K562 (cell line): ENCODE results near the gene DNAH17. TPM values are rescaled to one million over a fixed set of nuclear protein-coding genes. Genes with fewer than 3 reads are reported as not detected.

Experiments
- ATAC-seq: fragments of 200-7000 bp; cut with Tn5 transposase; 3 replicates; pipeline ENCODE4 v1.9.1; 2020; ENCODE audit warnings: moderate library complexity
- BruUV-seq: library from RNA; stranded (reverse); fragments of 400-500 nt; replicated peaks from 2 replicates; lab custom pipeline; 2021; lab: Mats Ljungman, UMichigan
- CTCF ChIA-PET: fragments of 300-600 bp; formaldehyde crosslinking; extraction: SDS; loops from one replicate; lab custom pipeline; 2021; ENCODE audit warnings: low intra/inter-chr PET ratio; lab: Yijun Ruan, JAX
- POLR2A ChIA-PET: fragments of 300-600, 350-650 bp; sonication (Branson Sonifier 250); formaldehyde crosslinking; extraction: SDS; loops from one replicate; lab custom pipeline; 2021; ENCODE audit warnings: antibody characterized with exemption, inconsistent platforms; lab: Yijun Ruan, JAX
- DNase-seq, 4 experiments: peaks; one replicate each; pipeline versions ENCODE4 v3.0.0 to v3.0.0-alpha.2; 2011 to 2018; ENCODE audit warnings: low spot score in 3 of 4, mixed read lengths in 3 of 4; ENCODE audit errors: extremely low read depth in 1 of 4
- FAIRE-seq: peaks from 2 replicates; lab custom pipeline; 2011; peaks lifted over from hg19 to GRCh38; lab: Jason Lieb, UNC
- H2AFZ ChIP-seq: 2 replicates; pipeline ENCODE4 v1.6.0; 2011; ENCODE audit warnings: low read depth, low read length, control low read depth, inconsistent platforms
- H3K27ac ChIP-seq: fragments of 200-600 bp; 3 replicates; pipeline ENCODE4 v1.8.0; 2011; ENCODE audit warnings: low read depth, mild to moderate bottlenecking, control low read depth, inconsistent platforms, low read length, moderate library complexity, mixed read lengths; ENCODE audit errors: extremely low read depth
- H3K27me3 ChIP-seq, 2 experiments: fragments of 300-600 bp in 1 of 2; 2 replicates in 1 of 2; 3 replicates in 1 of 2; pipeline versions ENCODE4 v1.6.0 to v1.8.0; 2011; ENCODE audit warnings: inconsistent platforms in 2 of 2, low read length in 2 of 2, mild to moderate bottlenecking in 1 of 2, mixed read lengths in 1 of 2, moderate library complexity in 1 of 2; ENCODE audit not compliant: control insufficient read depth in 2 of 2, insufficient read depth in 2 of 2
- H3K36me3 ChIP-seq: fragments of 300-600 bp; 3 replicates; pipeline ENCODE4 v1.8.0; 2011; ENCODE audit warnings: mild to moderate bottlenecking, low read length, inconsistent platforms; ENCODE audit not compliant: control insufficient read depth, insufficient read depth
- H3K4me1 ChIP-seq, 2 experiments: fragments of 200-600 bp in 1 of 2; replicated peaks in 1 of 2; 2 replicates in 1 of 2; 3 replicates in 1 of 2; pipeline versions ENCODE4 v1.5.1 to v1.8.0; 2011; ENCODE audit warnings: inconsistent platforms in 2 of 2, low read length in 2 of 2, mild to moderate bottlenecking in 1 of 2, mixed read lengths in 1 of 2, moderate library complexity in 1 of 2; ENCODE audit not compliant: control insufficient read depth in 2 of 2, insufficient read depth in 2 of 2
- H3K4me2 ChIP-seq: 2 replicates; pipeline ENCODE4 v1.6.1; 2011; ENCODE audit warnings: low read length, control low read depth, inconsistent platforms, mixed read lengths; ENCODE audit not compliant: insufficient read depth
- H3K4me3 ChIP-seq: fragments of 200-600 bp; sonication (generic), shearing (Covaris generic); 2 replicates; pipeline ENCODE4 v1.5.1; 2016; ENCODE audit warnings: control low read depth, inconsistent platforms
- H3K79me2 ChIP-seq: fragments of 200-600 bp; 3 replicates; pipeline ENCODE4 v1.8.0; 2011; ENCODE audit warnings: low read length, inconsistent platforms; ENCODE audit not compliant: control insufficient read depth, insufficient read depth
- H3K9ac ChIP-seq, 2 experiments: 2 replicates each; pipeline versions ENCODE4 v1.6.0 to v1.6.1; 2011; ENCODE audit warnings: low read depth in 2 of 2, low read length in 2 of 2, control low read depth in 1 of 2, inconsistent platforms in 1 of 2, mild to moderate bottlenecking in 1 of 2, mixed read lengths in 1 of 2; ENCODE audit not compliant: insufficient read depth in 1 of 2
- H3K9me1 ChIP-seq: one replicate; pipeline ENCODE4 v1.6.0; 2011; ENCODE audit warnings: inconsistent platforms, mild to moderate bottlenecking, low read length, moderate library complexity; ENCODE audit not compliant: control insufficient read depth, insufficient read depth
- H3K9me3 ChIP-seq: replicated peaks from 2 replicates; pipeline ENCODE4 v1.5.1; 2011; ENCODE audit warnings: low read depth, low read length, inconsistent platforms; ENCODE audit not compliant: control insufficient read depth, insufficient read depth
- H4K20me1 ChIP-seq: replicated peaks from 2 replicates; pipeline ENCODE4 v1.6.1; 2011; ENCODE audit warnings: low read length, inconsistent platforms, mixed read lengths; ENCODE audit not compliant: control insufficient read depth, insufficient read depth
- ATF3 ChIP-seq, 2 experiments: fragments of 450-650 bp in 1 of 2; sonication (generic) in 1 of 2; formaldehyde crosslinking in 1 of 2; IDR thresholded peaks in 1 of 2; conservative IDR thresholded peaks in 1 of 2; 2 replicates each; pipeline versions ENCODE4 v1.6.1 to v1.8.1; 2016 to 2023; ENCODE audit warnings: mild to moderate bottlenecking in 2 of 2, moderate library complexity in 2 of 2, inconsistent platforms in 1 of 2, missing genetic modification reagents in 1 of 2
- CBFA2T3 ChIP-seq: fragments of 450-650 bp; IDR thresholded peaks from 2 replicates; pipeline ENCODE4 v1.6.1; 2017
- CEBPB ChIP-seq: fragments of 450-650 bp; IDR thresholded peaks from 2 replicates; pipeline ENCODE4 v1.6.1; 2016; ENCODE audit warnings: missing genetic modification characterization, missing compliant biosample characterization
- DIDO1 ChIP-seq: fragments of 450-650 bp; IDR thresholded peaks from 2 replicates; pipeline ENCODE4 v1.6.1; 2016; ENCODE audit warnings: low read depth, missing biosample characterization, missing genetic modification characterization
- POLR2AphosphoS5 ChIP-seq: IDR thresholded peaks from 2 replicates; pipeline ENCODE4 v1.6.1; 2011; ENCODE audit warnings: mild to moderate bottlenecking, low read depth, low read length, moderate library complexity; ENCODE audit not compliant: control insufficient read depth, insufficient read depth
- PPARD ChIP-seq: fragments of 250-450 bp; sonication (Bioruptor Pico); IDR thresholded peaks from 2 replicates; pipeline ENCODE4 v1.8.0; 2022; ENCODE audit warnings: inconsistent platforms, mild to moderate bottlenecking, moderate library complexity
- SPI1 ChIP-seq: IDR thresholded peaks from 2 replicates; pipeline ENCODE4 v1.6.1; 2011; ENCODE audit warnings: low read depth, low read length, control low read depth, borderline replicate concordance
- ZNF3 ChIP-seq: fragments of 250-450 bp; sonication (Bioruptor Pico); IDR thresholded peaks from 2 replicates; pipeline ENCODE4 v1.5.0; 2021; ENCODE audit warnings: mild to moderate bottlenecking, moderate library complexity
- WGBS: fragments of 100-300 bp; shearing (Covaris generic); methylation state at CpG from one replicate; pipeline ENCODE4 v1.1.6; 2016; ENCODE audit warnings: low coverage, mixed read lengths; ENCODE audit not compliant: insufficient coverage; ENCODE audit errors: missing lambda C conversion rate; 5-methylcytosine and 5-hydroxymethylcytosine counted together
- in situ Hi-C: fragments of 300-500 bp; cut with MboI; formaldehyde crosslinking; loops from 4 replicates; pipeline ENCODE4 v1.15.0; 2018; ENCODE audit warnings: inconsistent platforms, mixed read lengths
- intact Hi-C: fragments of 100-400 bp; cut with micrococcal nuclease; formaldehyde crosslinking; loops from 2 replicates; pipeline ENCODE4 v1.14.2; 2022
- polyA plus RNA-seq, 8 experiments: library from polyadenylated mRNA; depleted of rRNA in 4 of 8; stranded (reverse) in 5 of 8; unstranded in 3 of 8; fragments of >200 nt; fragmentation: Nextera tagmentation in 2 of 8; fragmentation: Illumina TruSeq in 1 of 8; extraction: Ambion mirVana in 2 of 8; extraction: Trizol in 1 of 8; gene quantifications; 2 replicates each; pipeline versions ENCODE4 v1.2.1 to v1.2.3, GENCODE V29; 2011 to 2014; ENCODE audit warnings: inconsistent platforms in 1 of 8, missing spikeins in 1 of 8
- total RNA-seq, 7 experiments: library from RNA; depleted of rRNA in 6 of 7; stranded (reverse); fragments of >200 nt in 6 of 7; fragmentation: Illumina TruSeq in 2 of 7; extraction: Trizol in 2 of 7; gene quantifications; 2 replicates each; pipeline versions ENCODE4 v1.2.1 to v1.2.3, GENCODE V29; 2011 to 2021; ENCODE audit warnings: low replicate concordance in 1 of 7

DNAH17 gene
- total and polyA plus RNA-seq, 9 of the 15 experiments (the other 6 are each of a cell fraction or from before 2014, with no cell fraction given), result under 0.01 to 0.06 (median 0.03) TPM; not detected in 5

- TF ChIP-seq ZNF3 (peak; percentile 57; the same call in 1 of the 2 replicates), CBFA2T3 (peak; percentile 25; the same call in 1 of the 2 replicates), DIDO1 (tag) (no peak), CEBPB (no peak), PPARD (no peak), ATF3 (IDR thresholded peaks at IDR 0.05) (peak; percentile 39; the same call in 1 of the 2 replicates), ATF3 (CRISPR knock-in tag; conservative IDR thresholded peaks at IDR 0.05) (no peak)
Observed at GRCh38 chr17:78390241-78391050, 186.8 kb downstream of the DNAH17 start (continued).

- Histone ChIP-seq H3K4me3 (no peak overlapping the region), H3K36me3 (peaks cover 44% of the 10 kb centered on the region; the same call in 2 of the 3 replicates), H4K20me1 (peaks cover 25% of the 10 kb centered on the region), H3K27ac (no peak overlapping the region), H3K9ac (no peak overlapping the region), H3K79me2 (peaks cover 89% of the 10 kb centered on the region)
- POLR2A ChIA-PET, result interaction anchor here (0.6 to 1.0 kb wide), 2 partner anchors 9 to 119 kb away, joined by 3 to 5 read pairs; partner anchors contain the start of gene PGS1
- no TSS peak for BruUV-seq
- no peak for FAIRE-seq
- WGBS, result 83% methylated on average over 10 of the region's 10 CpGs
- no peak for TF ChIP-seq POLR2AphosphoS5
- peak; percentile 92 for TF ChIP-seq SPI1
- TF ChIP-seq, all 486 proteins: peak for 1
- Histone ChIP-seq H3K9me1 (peaks cover 5% of the 10 kb centered on the region), H3K9me3 (no peaks in the 10 kb centered on the region), H3K27me3 (no peaks in the 10 kb centered on the region), H3K4me2 (no peak overlapping the region), H3K4me1 (peaks cover 12 to 20% of the 10 kb centered on the region in 2 experiments), H2AFZ (no peak overlapping the region)
- ATAC-seq (no peak), DNase-seq (no peak)
- CTCF ChIA-PET, result no interaction called here
- intact Hi-C loops, result no loop called here
- in situ Hi-C loops, result no loop called here
Observed at GRCh38 chr17:78387977-78388941, 188.9 kb downstream of the DNAH17 start.
